LNCAP (cell line): ENCODE results near the gene FRMD3.

Source experiments
- CTCF ChIP-seq: fragments of 450-650 bp; IDR thresholded peaks from 2 replicates; pipeline ENCODE4 v1.5.1; 2017; ENCODE audit warnings: mild to moderate bottlenecking

The FRMD3 gene

GRCh38 chr9:83239747-83240146 lies 298.5 kb downstream of the FRMD3 start:
- TF ChIP-seq CTCF, result no peak

- TF ChIP-seq CTCF, result no peak
Measured at GRCh38 chr9:83238871-83239640, 299.1 kb downstream of the FRMD3 start.

- TF ChIP-seq CTCF, result no peak
Measured at GRCh38 chr9:83236029-83236696, 302.0 kb downstream of the FRMD3 start.

- no peak for TF ChIP-seq CTCF
Measured at GRCh38 chr9:83235526-83235925, 302.7 kb downstream of the FRMD3 start.

- no peak for TF ChIP-seq CTCF
Measured at GRCh38 chr9:83234541-83234940, 303.7 kb downstream of the FRMD3 start.

- no peak for TF ChIP-seq CTCF
Measured at GRCh38 chr9:83233647-83234046, 304.6 kb downstream of the FRMD3 start.

- TF ChIP-seq CTCF, result peak; percentile 63
Measured at GRCh38 chr9:83231039-83231438, 307.2 kb downstream of the FRMD3 start.
